ENCODE results near the gene EP300.
"Not testable (repeated sequence)": the region's sequence is repeated elsewhere in the genome, so short reads cannot be mapped to it uniquely, and the experiment has no call there.

The EP300 gene

DNA sequence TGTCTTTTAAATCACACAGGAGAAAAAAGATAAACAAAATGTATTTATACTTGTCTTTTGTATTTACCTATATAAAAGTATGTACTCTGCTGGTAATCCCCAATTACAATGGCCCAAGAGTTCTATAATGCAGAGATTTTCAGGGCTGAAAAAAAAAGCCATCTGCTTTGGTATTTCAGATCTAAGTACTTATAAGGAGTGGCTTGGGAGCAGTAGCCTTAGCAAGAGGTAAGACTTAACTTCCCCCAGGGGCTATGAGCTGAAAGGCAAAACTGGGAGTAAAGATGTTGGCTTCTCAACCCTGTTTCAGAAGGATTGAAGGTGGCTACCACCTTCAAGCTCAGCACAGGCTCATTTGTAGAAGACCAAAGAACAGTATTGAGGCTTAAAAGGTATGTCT is 35.3 kb upstream of the EP300 start:
- no peak overlapping the region for H3K27ac ChIP-seq
- no peaks in the 10 kb centered on the region for H3K27me3 ChIP-seq
- no peaks in the 10 kb centered on the region for H4K20me1 ChIP-seq
- no peaks in the 10 kb centered on the region for H3K9me3 ChIP-seq
- no peak overlapping the region for H3K9ac ChIP-seq
- no peak for TF ChIP-seq Cebpa-rat (IDR thresholded peaks at IDR 0.05)
- no peaks in the 10 kb centered on the region for H3K36me3 ChIP-seq
- no peak overlapping the region for H3K4me3 ChIP-seq
- H3K4me2 ChIP-seq: no peak overlapping the region
- peaks cover 11% of the 10 kb centered on the region for H3K4me1 ChIP-seq

DNA sequence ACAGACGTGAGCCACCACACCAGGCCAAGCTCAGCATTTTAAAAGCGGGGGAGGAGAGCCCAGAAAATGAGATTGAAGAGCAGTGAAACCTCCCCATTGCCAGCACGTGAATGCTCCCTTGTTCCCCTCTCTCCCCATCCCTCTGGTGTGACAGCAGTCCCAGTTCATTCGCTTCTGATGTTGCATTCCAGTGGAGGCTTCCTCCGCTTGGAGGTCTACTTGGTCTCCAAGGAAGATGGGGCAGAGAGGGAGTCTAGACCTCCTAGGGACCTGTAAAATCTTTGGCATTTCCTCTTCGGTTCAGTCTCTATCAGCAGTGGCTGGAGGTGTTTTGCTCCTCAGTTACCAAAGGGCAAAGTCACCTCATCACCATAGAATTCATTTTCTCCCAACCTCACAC is 30.2 kb upstream of the EP300 start:
- Histone ChIP-seq H3K4me3 (no peak overlapping the region), H3K4me1 (no peaks in the 10 kb centered on the region)

DNA sequence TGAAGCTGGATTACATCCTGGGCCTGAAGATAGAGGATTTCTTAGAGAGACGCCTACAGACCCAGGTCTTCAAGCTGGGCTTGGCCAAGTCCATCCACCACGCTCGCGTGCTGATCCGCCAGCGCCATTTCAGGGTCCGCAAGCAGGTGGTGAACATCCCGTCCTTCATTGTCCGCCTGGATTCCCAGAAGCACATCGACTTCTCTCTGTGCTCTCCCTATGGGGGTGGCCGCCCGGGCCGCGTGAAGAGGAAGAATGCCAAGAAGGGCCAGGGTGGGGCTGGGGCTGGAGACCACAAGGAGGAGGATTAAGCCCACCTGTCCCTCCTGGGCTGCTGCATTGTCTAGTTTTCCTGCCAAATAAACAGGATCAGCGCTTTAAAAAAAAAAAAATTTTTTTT is 28.1 kb upstream of the EP300 start:
- not testable (repeated sequence) for H4K20me1 ChIP-seq, H3K4me2 ChIP-seq, H3K9ac ChIP-seq, H3K27ac ChIP-seq, H3K9me3 ChIP-seq, H3K36me3 ChIP-seq, H3K4me3 ChIP-seq, H3K27me3 ChIP-seq
- peaks cover 19% of the 10 kb centered on the region for H3K4me1 ChIP-seq

More for the DNA sequence above, 30.2 kb upstream of the EP300 start:
- H3K4me2 ChIP-seq: no peak overlapping the region
- H3K9me3 ChIP-seq: no peaks in the 10 kb centered on the region
- H3K36me3 ChIP-seq: no peaks in the 10 kb centered on the region
- no peak overlapping the region for H3K9ac ChIP-seq
- H3K27me3 ChIP-seq: no peaks in the 10 kb centered on the region
- no peak overlapping the region for H3K27ac ChIP-seq
- no peak for TF ChIP-seq Cebpa-rat (IDR thresholded peaks at IDR 0.05)
- no peaks in the 10 kb centered on the region for H4K20me1 ChIP-seq

DNA sequence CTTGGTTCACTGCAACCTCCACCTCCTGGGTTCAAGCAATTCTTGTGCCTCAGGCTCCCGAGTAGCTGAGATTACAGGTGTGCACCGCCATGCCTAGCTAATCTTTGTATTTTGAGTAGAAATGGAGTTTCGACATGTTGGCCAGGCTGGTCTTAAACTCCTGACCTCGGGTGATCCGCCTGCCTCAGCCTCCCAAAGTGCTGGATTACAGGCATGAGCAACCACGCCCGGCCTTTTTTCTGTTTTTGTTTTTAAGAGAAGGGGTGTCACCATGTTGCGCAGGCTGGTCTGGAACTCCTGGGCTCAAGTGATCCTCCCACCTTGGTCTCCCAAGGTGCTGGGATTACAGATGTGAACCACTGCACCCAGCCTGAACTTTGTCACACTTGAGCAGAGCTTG is 26.1 kb upstream of the EP300 start:
- H3K4me3 ChIP-seq, H3K4me2 ChIP-seq, H3K27ac ChIP-seq, H3K36me3 ChIP-seq, H4K20me1 ChIP-seq, H3K9me3 ChIP-seq, H3K27me3 ChIP-seq, H3K9ac ChIP-seq: not testable (repeated sequence)
- peaks cover 36% of the 10 kb centered on the region for H3K4me1 ChIP-seq

- not testable (repeated sequence) for H3K27me3 ChIP-seq, H3K9ac ChIP-seq, H3K4me3 ChIP-seq, H3K9me3 ChIP-seq, H3K36me3 ChIP-seq, H4K20me1 ChIP-seq
- Histone ChIP-seq H3K27ac (peak overlapping the region; percentile 94; the same call in 1 of the 2 replicates), H3K4me2 (peak overlapping the region; percentile 82), H3K4me1 (peaks cover 36% of the 10 kb centered on the region)
Observed at GRCh38 chr22:41067968-41068367, 24.4 kb upstream of the EP300 start.

DNA sequence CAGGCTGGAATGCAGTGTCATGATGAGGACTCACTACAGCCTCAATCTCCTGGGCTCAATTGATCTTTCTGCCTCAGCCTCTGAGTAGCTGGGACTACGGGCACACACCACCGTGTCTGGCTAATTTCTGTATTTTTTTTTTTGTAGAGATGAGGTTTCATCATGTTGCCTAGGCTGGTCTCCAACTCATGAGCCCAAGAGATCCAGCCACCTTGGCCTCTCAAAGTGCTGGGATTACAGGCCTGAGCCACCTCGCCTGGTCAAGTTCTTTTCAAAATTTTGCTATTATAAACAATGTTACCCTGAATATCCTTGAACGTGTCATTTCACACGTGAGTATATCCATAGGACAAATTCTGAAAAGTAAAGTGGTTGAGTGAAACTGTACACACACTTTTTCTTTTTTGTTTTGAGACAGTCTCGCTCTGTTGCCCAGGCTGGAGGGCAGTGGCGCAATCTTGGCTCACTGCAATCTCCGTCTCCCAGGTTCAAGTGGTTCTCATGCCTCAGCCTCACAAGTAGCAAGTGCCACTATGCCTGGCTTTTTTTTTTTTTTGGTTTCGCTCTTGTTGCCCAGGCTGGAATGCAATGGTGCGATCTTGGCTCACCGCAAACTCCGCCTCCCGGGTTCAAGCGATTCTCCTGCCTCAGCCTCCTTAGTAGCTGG is 21.6 kb upstream of the EP300 start:
- H4K20me1 ChIP-seq: no peaks in the 10 kb centered on the region
- no peaks in the 10 kb centered on the region for H3K27me3 ChIP-seq
- H3K4me3 ChIP-seq: no peak overlapping the region
- H3K4me1 ChIP-seq: peaks cover 36% of the 10 kb centered on the region
- no peaks in the 10 kb centered on the region for H3K36me3 ChIP-seq
- no peak overlapping the region for H3K9ac ChIP-seq
- H3K27ac ChIP-seq: 0 out of 2 replicates have a peak overlapping the region, but pooled peaks have one; percentile 5
- H3K4me2 ChIP-seq: no peak overlapping the region
- H3K9me3 ChIP-seq: no peaks in the 10 kb centered on the region
- TF ChIP-seq Cebpa-rat (IDR thresholded peaks at IDR 0.05): no peak

DNA sequence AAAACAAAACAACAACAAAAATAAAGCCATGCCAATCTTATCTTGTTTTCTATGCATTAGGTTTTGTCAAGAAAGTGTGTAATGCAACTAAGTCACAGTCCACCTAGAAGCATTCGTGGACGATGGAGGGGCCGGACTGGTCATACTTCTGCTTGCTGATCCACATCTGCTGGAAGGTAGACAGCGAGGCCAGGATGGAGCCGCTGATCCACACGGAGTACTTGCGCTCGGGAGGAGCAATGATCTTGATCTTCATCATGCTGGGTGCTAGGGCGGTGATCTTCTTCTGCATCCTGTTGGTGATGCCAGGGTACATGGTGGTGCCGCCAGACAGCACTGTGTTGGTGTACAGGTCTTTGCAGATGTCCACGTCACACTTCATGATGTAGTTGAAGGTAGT is 18.3 kb upstream of the EP300 start:
- no peak for TF ChIP-seq Cebpa-rat (IDR thresholded peaks at IDR 0.05)

DNA sequence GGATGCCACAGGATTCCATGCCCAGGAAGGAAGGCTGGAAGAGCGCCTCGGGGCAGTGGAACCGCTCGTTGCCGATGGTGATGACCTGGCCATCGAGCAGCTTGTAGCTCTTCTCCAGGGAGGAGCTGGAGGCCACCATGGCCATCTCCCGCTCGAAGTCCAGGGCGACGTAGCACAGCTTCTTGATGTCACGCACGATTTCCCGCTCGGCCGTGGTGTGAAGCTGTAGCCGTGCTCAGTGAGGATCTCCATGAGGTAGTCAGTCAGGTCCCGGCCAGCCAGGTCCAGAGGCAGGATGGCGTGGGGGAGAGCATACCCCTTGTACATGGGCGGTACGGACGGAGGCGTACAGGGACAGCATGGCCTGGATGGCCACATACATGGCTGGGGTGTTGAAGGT is 17.9 kb upstream of the EP300 start:
- Histone ChIP-seq H3K4me3 (no peak overlapping the region), H3K27ac (no peak overlapping the region), H3K4me1 (peaks cover 29% of the 10 kb centered on the region), H3K36me3 (no peaks in the 10 kb centered on the region), H3K4me2 (no peak overlapping the region), H4K20me1 (no peaks in the 10 kb centered on the region), H3K9me3 (no peaks in the 10 kb centered on the region), H3K9ac (no peak overlapping the region), H3K27me3 (no peaks in the 10 kb centered on the region)
- no peak for TF ChIP-seq Cebpa-rat (IDR thresholded peaks at IDR 0.05)

More for the DNA sequence above, 18.3 kb upstream of the EP300 start:
- no peak overlapping the region for H3K27ac ChIP-seq
- H3K4me1 ChIP-seq: peaks cover 29% of the 10 kb centered on the region
- H3K9ac ChIP-seq: no peak overlapping the region
- no peaks in the 10 kb centered on the region for H3K9me3 ChIP-seq
- no peak overlapping the region for H3K4me2 ChIP-seq
- no peaks in the 10 kb centered on the region for H4K20me1 ChIP-seq
- no peaks in the 10 kb centered on the region for H3K27me3 ChIP-seq
- H3K36me3 ChIP-seq: no peaks in the 10 kb centered on the region
- no peak overlapping the region for H3K4me3 ChIP-seq

- no peaks in the 10 kb centered on the region for H3K36me3 ChIP-seq
- TF ChIP-seq Cebpa-rat (IDR thresholded peaks at IDR 0.05): no peak
- no peak overlapping the region for H3K4me2 ChIP-seq
- H3K9me3 ChIP-seq: no peaks in the 10 kb centered on the region
- no peak overlapping the region for H3K4me3 ChIP-seq
- peaks cover 28% of the 10 kb centered on the region for H3K4me1 ChIP-seq
- H4K20me1 ChIP-seq: no peaks in the 10 kb centered on the region
- no peaks in the 10 kb centered on the region for H3K27me3 ChIP-seq
- no peak overlapping the region for H3K27ac ChIP-seq
- H3K9ac ChIP-seq: no peak overlapping the region
Observed at GRCh38 chr22:41074941-41075710, 17.3 kb upstream of the EP300 start.

GRCh38 chr22:41075946-41076345 is 16.4 kb upstream of the EP300 start:
- no peak overlapping the region for H3K27ac ChIP-seq
- peaks cover 23% of the 10 kb centered on the region for H3K4me1 ChIP-seq
- H4K20me1 ChIP-seq: no peaks in the 10 kb centered on the region
- H3K27me3 ChIP-seq: no peaks in the 10 kb centered on the region
- no peak overlapping the region for H3K4me2 ChIP-seq
- H3K9me3 ChIP-seq: no peaks in the 10 kb centered on the region
- no peaks in the 10 kb centered on the region for H3K36me3 ChIP-seq
- no peak overlapping the region for H3K4me3 ChIP-seq
- TF ChIP-seq Cebpa-rat (IDR thresholded peaks at IDR 0.05): no peak
- no peak overlapping the region for H3K9ac ChIP-seq
